Heart left ventricle (tissue), 16 donors: ENCODE results near the gene PLEKHA7. TPM values are rescaled to one million over a fixed set of nuclear protein-coding genes. Genes with fewer than 3 reads are reported as not detected.

Experiments
- ATAC-seq, 4 donors: fragments of 200-7000 bp; cut with Tn5 transposase; one replicate each; pipeline ENCODE4 v1.9.1; 2020 to 2022; ENCODE audit warnings: moderate library complexity in 4 of 4, mild to moderate bottlenecking in 3 of 4, moderate number of reproducible peaks in 1 of 4
- DNase-seq, 5 donors: peaks; one replicate each; pipeline ENCODE4 v3.0.0-alpha.2; 2020
- H3K27ac ChIP-seq, 12 donors: fragments of 200-600 bp; sonication (generic) in 4 of 12; one replicate each; pipeline versions ENCODE4 v1.5.0 to v1.8.0; 2016 to 2022; ENCODE audit warnings: mild to moderate bottlenecking in 2 of 12
- H3K27me3 ChIP-seq, 9 donors: fragments of 200-600 bp; sonication (generic) in 2 of 9; one replicate each; pipeline versions ENCODE4 v1.5.1 to v1.8.0; 2016 to 2022; ENCODE audit warnings: mild to moderate bottlenecking in 3 of 9
- H3K36me3 ChIP-seq, 9 donors: fragments of 200-600 bp; sonication (generic) in 2 of 9; one replicate each; pipeline versions ENCODE4 v1.5.0 to v1.8.0; 2018 to 2022; ENCODE audit warnings: mild to moderate bottlenecking in 2 of 9
- H3K4me1 ChIP-seq, 12 donors: fragments of 200-600 bp; sonication (generic) in 4 of 12; one replicate each; pipeline versions ENCODE4 v1.5.0 to v1.8.0; 2016 to 2022; ENCODE audit warnings: mild to moderate bottlenecking in 3 of 12
- H3K4me3 ChIP-seq, 12 donors: fragments of 200-600 bp; sonication (generic) in 4 of 12; one replicate each; pipeline versions ENCODE4 v1.5.0 to v1.8.0; 2017 to 2022; ENCODE audit warnings: mild to moderate bottlenecking in 9 of 12, moderate library complexity in 4 of 12
- H3K9me3 ChIP-seq, 12 donors: fragments of 200-600 bp; sonication (generic) in 4 of 12; one replicate each; pipeline versions ENCODE4 v1.5.0 to v1.8.0; 2016 to 2022; ENCODE audit warnings: mild to moderate bottlenecking in 1 of 12
- CTCF ChIP-seq, 12 donors: fragments of 200-600 bp; sonication (generic) in 4 of 12; IDR thresholded peaks; one replicate each; pipeline versions ENCODE4 v1.5.0 to v1.8.0; 2018 to 2022; ENCODE audit warnings: antibody characterized with exemption in 12 of 12, mild to moderate bottlenecking in 5 of 12
- POLR2A ChIP-seq, 2 donors: fragments of 450-650 bp; IDR thresholded peaks; one replicate each; pipeline ENCODE4 v1.6.1; 2017; ENCODE audit warnings: antibody characterized with exemption in 2 of 2, mild to moderate bottlenecking in 2 of 2, moderate library complexity in 2 of 2
- WGBS, 4 donors: extraction: QIAGEN DNeasy Blood & Tissue Kit in 2 of 4; methylation state at CpG; one replicate each; pipeline versions ENCODE4 v1.1.5 to v1.1.7; 2013 to 2018; 5-methylcytosine and 5-hydroxymethylcytosine counted together
- intact Hi-C, 10 donors: fragments of 100-400 bp; cut with DNase I; formaldehyde crosslinking; loops; one replicate each; pipeline versions ENCODE4 v1.11.1 to v1.14.2; 2022
- polyA plus RNA-seq, 2 donors: library from polyadenylated mRNA; stranded (reverse); fragments of 200-250 nt; gene quantifications; one replicate each; pipeline ENCODE4 v1.2.3, GENCODE V29; 2013
- total RNA-seq, 9 donors: library from RNA; depleted of rRNA in 2 of 9; stranded (reverse); fragments of >200 nt in 2 of 9; fragmentation: NEBNext Ultra II Directional in 3 of 9; extraction: Animal tissue kit (Norgen Biotek cat#: 25700) in 3 of 9; gene quantifications; one replicate each; pipeline versions ENCODE4 v1.1.0 to v1.2.4, GENCODE V29; 2016 to 2023
- donor health status: ischemic (EF 13 %, LVEDD 7.1; RV severe dilation, severe dysfunction).
- donor health status: healthy with polysubstance abuse.
- donor health status: DM: no; HTN: yes; CAD: no.
- donor health status: DM: no; HTN: no; CAD: no.
- donor health status: ischemic (EF 25% LVEDD 6.9; RV normal size, moderate dysfunction).
- donor health status: ischemic (EF 25% LVEDD 5.7; RV mildly dilated, moderate dysfunction).
- donor health status: healthy.
- donor health status: DM: yes; HTN: yes; CAD: no.
- donor health status: ischemic (EF 35%, LVEDD 5.7; RV mildly dilated, moderate dysfunction).
- donor health status: nonischemic (EF 11% LVEDD 7.7; RV severe dilation, severe dysfunction).
- donor health status: DM: yes; HTN: yes; CAD: no.
- donor health status: PGD.
- donor health status: ischemic (EF 29% LVEDD 5.4; RV normal size, mild dysfunction).
- donor health status: nonischemic (EF 23%, LVEDD 6.1; RV moderate dilation, normal function).

The PLEKHA7 gene
- total and polyA plus RNA-seq, 11 donors = 13.1 to 57.5 (median 23.5) TPM

- H3K27me3 ChIP-seq = no peaks in the 10 kb centered on the region
- peaks cover 0 to 5% (median 0%) of the 10 kb centered on the region in 9 donors for H3K36me3 ChIP-seq
- WGBS, 4 donors = 88 to 93% (median 89%) methylated on average over 19 of the region's 19 CpGs
- ATAC-seq (no peak), DNase-seq (no peak)
- H3K4me3 ChIP-seq = no peak overlapping the region
- H3K27ac ChIP-seq = no peak overlapping the region
- no peaks in the 10 kb centered on the region for H3K9me3 ChIP-seq
- H3K4me1 ChIP-seq = peaks cover 0 to 34% (median 19%) of the 10 kb centered on the region in 12 donors
- no peak for TF ChIP-seq CTCF (IDR thresholded peaks at IDR 0.05)
- TF ChIP-seq POLR2A (IDR thresholded peaks at IDR 0.05) = no peak
- intact Hi-C loops = loop anchor here in 3 of 10 donors (10.0 kb wide), 3 partner anchors 104 to 724 kb away; no protein-coding TSS in a partner anchor
These were observed 233.3 kb downstream of the PLEKHA7 start for GRCh38 chr11:16780698-16781550.

- Histone ChIP-seq H3K4me3 (no peak overlapping the region), H3K27me3 (no peaks in the 10 kb centered on the region), H3K27ac (no peak overlapping the region), H3K36me3 (peaks cover 0 to 5% (median 0%) of the 10 kb centered on the region in 9 donors), H3K4me1 (peaks cover 0 to 34% (median 15%) of the 10 kb centered on the region in 12 donors), H3K9me3 (no peaks in the 10 kb centered on the region)
- DNase-seq (peak in 1 of 5 donors; percentile 52), ATAC-seq (peak in 3 of 4 donors; percentile 19 to 44 (median 26))
- TF ChIP-seq CTCF (IDR thresholded peaks at IDR 0.05) (no peak), POLR2A (IDR thresholded peaks at IDR 0.05) (no peak)
- intact Hi-C loops = loop anchor here in 3 of 10 donors (10.0 kb wide), 3 partner anchors 105 to 725 kb away; no protein-coding TSS in a partner anchor
- 68 to 83% (median 76%) methylated on average over 1 to 2 of the region's 2 CpGs for WGBS, 4 donors
These were observed 234.1 kb downstream of the PLEKHA7 start for GRCh38 chr11:16780146-16780545.

- DNase-seq (no peak), ATAC-seq (peak in 2 of 4 donors; percentile 36)
- Histone ChIP-seq H3K4me3 (no peak overlapping the region), H3K36me3 (peaks cover 0 to 5% (median 0%) of the 10 kb centered on the region in 9 donors), H3K9me3 (no peaks in the 10 kb centered on the region), H3K4me1 (peaks cover 0 to 28% (median 8%) of the 10 kb centered on the region in 12 donors), H3K27me3 (no peaks in the 10 kb centered on the region), H3K27ac (no peak overlapping the region)
- intact Hi-C loops = no loop called here
- TF ChIP-seq POLR2A (IDR thresholded peaks at IDR 0.05) = no peak
- TF ChIP-seq CTCF (IDR thresholded peaks at IDR 0.05) = no peak
- WGBS, 4 donors = 79 to 82% (median 80%) methylated on average over 6 to 8 of the region's 8 CpGs
These were observed 234.8 kb downstream of the PLEKHA7 start for GRCh38 chr11:16779436-16779835.

GRCh38 chr11:16778876-16779275 lies 235.3 kb downstream of the PLEKHA7 start:
- Histone ChIP-seq H3K27ac (no peak overlapping the region), H3K4me3 (no peak overlapping the region), H3K36me3 (peaks cover 0 to 5% (median 0%) of the 10 kb centered on the region in 9 donors), H3K4me1 (peaks cover 0 to 23% (median 2%) of the 10 kb centered on the region in 12 donors), H3K27me3 (no peaks in the 10 kb centered on the region), H3K9me3 (no peaks in the 10 kb centered on the region)
- no peak for DNase-seq
- intact Hi-C loops = no loop called here
- ATAC-seq = no peak
- no peak for TF ChIP-seq POLR2A (IDR thresholded peaks at IDR 0.05)
- TF ChIP-seq CTCF (IDR thresholded peaks at IDR 0.05) = no peak
- WGBS, 4 donors = 77 to 91% (median 89%) methylated on average over 6 to 8 of the region's 8 CpGs
